A549 (cell line): ENCODE data around the gene SDF4. TPM values are rescaled to one million over a fixed set of nuclear protein-coding genes. Genes with fewer than 3 reads are reported as not detected.

Experiments used
- ATAC-seq, 2 experiments: fragments of 200-7000 bp in 1 of 2; fragments of >200 bp in 1 of 2; cut with Nextera tagmentation in 1 of 2; cut with Tn5 transposase in 1 of 2; 3 replicates each; pipeline versions ENCODE4 v1.8.0 to v1.9.1; 2018 to 2020; ENCODE audit warnings: mild to moderate bottlenecking in 1 of 2, moderate library complexity in 1 of 2
- CTCF ChIA-PET: fragments of 300-600 bp; sonication (Branson Sonifier 250); formaldehyde crosslinking; extraction: SDS; loops from one replicate; lab custom pipeline; 2021; ENCODE audit warnings: antibody characterized with exemption, inconsistent platforms; lab: Yijun Ruan, JAX
- POLR2A ChIA-PET: fragments of 350-600 bp; formaldehyde crosslinking; extraction: SDS; loops from one replicate; lab custom pipeline; 2021; ENCODE audit warnings: antibody characterized with exemption, inconsistent platforms; lab: Yijun Ruan, JAX
- DNase-seq, 2 experiments: peaks; one replicate each; pipeline versions ENCODE4 v3.0.0 to v3.0.0-alpha.2; 2011 to 2016; ENCODE audit warnings: low read depth in 1 of 2, low spot score in 1 of 2
- FAIRE-seq: peaks from 2 replicates; lab custom pipeline; 2011; peaks lifted over from hg19 to GRCh38; lab: Jason Lieb, UNC
- H3K27ac ChIP-seq, 2 experiments: fragments of >200 bp; sonication (Bioruptor Twin); formaldehyde crosslinking; 3 replicates each; pipeline ENCODE4 v1.5.1; 2016 to 2017
- H3K4me1 ChIP-seq: fragments of >200 bp; sonication (Bioruptor Twin); formaldehyde crosslinking; 3 replicates; pipeline ENCODE4 v1.6.1; 2016
- H3K4me2 ChIP-seq: fragments of >200 bp; sonication (Bioruptor Twin); formaldehyde crosslinking; 3 replicates; pipeline ENCODE4 v1.6.1; 2016
- H3K4me3 ChIP-seq: fragments of >200 bp; sonication (Bioruptor Twin); formaldehyde crosslinking; 3 replicates; pipeline ENCODE4 v1.5.1; 2016
- H3K9me3 ChIP-seq: fragments of >200 bp; sonication (Bioruptor Twin); formaldehyde crosslinking; 3 replicates; pipeline ENCODE4 v1.6.1; 2016
- CHD4 ChIP-seq: fragments of 200-600 bp; sonication (generic); IDR thresholded peaks from 2 replicates; pipeline ENCODE4 v1.6.1; 2016; ENCODE audit warnings: antibody characterized with exemption, mild to moderate bottlenecking, borderline replicate concordance
- HDAC2 ChIP-seq: fragments of 200-600 bp; sonication (generic); IDR thresholded peaks from 2 replicates; pipeline ENCODE4 v1.6.1; 2016
- HEYL ChIP-seq: fragments of 250-450 bp; sonication (Bioruptor Pico); IDR thresholded peaks from 2 replicates; pipeline ENCODE4 v1.8.0; 2021; ENCODE audit warnings: mild to moderate bottlenecking, moderate library complexity
- HOXB5 ChIP-seq: fragments of 250-450 bp; sonication (Bioruptor Pico); IDR thresholded peaks from 2 replicates; pipeline ENCODE4 v1.5.0; 2020; ENCODE audit warnings: mild to moderate bottlenecking, moderate library complexity
- KDM1A ChIP-seq: fragments of 200-600 bp; sonication (generic); IDR thresholded peaks from 2 replicates; pipeline ENCODE4 v1.6.1; 2016; ENCODE audit warnings: low read depth, mild to moderate bottlenecking
- MAFK ChIP-seq: fragments of 450-650 bp; IDR thresholded peaks from 2 replicates; pipeline ENCODE4 v1.6.1; 2014; ENCODE audit not compliant: partially characterized antibody
- MYC ChIP-seq: IDR thresholded peaks from 2 replicates; pipeline ENCODE4 v1.6.1; 2012; ENCODE audit warnings: mild to moderate bottlenecking, inconsistent platforms, low read length, improper control_type of control experiment, borderline replicate concordance
- PHF8 ChIP-seq: fragments of 200-600 bp; sonication (generic); IDR thresholded peaks from 2 replicates; pipeline ENCODE4 v1.6.1; 2016; ENCODE audit warnings: low read depth, mild to moderate bottlenecking, antibody characterized with exemption, moderate library complexity, borderline replicate concordance
- RARB ChIP-seq: fragments of 250-450 bp; sonication (Bioruptor Pico); IDR thresholded peaks from 2 replicates; pipeline ENCODE4 v1.8.0; 2021; ENCODE audit warnings: mild to moderate bottlenecking, moderate library complexity
- RCOR1 ChIP-seq: fragments of 150-350 bp; IDR thresholded peaks from 2 replicates; pipeline ENCODE4 v1.6.1; 2014; ENCODE audit warnings: antibody characterized with exemption, low read length, low read depth
- SREBF2 ChIP-seq: fragments of 450-650 bp; IDR thresholded peaks from 2 replicates; pipeline ENCODE4 v1.6.1; 2014; ENCODE audit warnings: mild to moderate bottlenecking, moderate library complexity
- TFCP2L1 ChIP-seq: fragments of 250-450 bp; sonication (Bioruptor Pico); IDR thresholded peaks from 2 replicates; pipeline ENCODE4 v1.5.0; 2021; ENCODE audit warnings: mild to moderate bottlenecking
- ZC3H11A ChIP-seq: fragments of 450-650 bp; IDR thresholded peaks from 2 replicates; pipeline ENCODE4 v1.6.1; 2014; ENCODE audit warnings: antibody characterized with exemption, mild to moderate bottlenecking
- ZFP36 ChIP-seq: fragments of 450-650 bp; IDR thresholded peaks from 2 replicates; pipeline ENCODE4 v1.6.1; 2014; ENCODE audit warnings: borderline replicate concordance; ENCODE audit not compliant: partially characterized antibody
- ZSCAN20 ChIP-seq: fragments of 250-450 bp; sonication (Bioruptor Pico); IDR thresholded peaks from 2 replicates; pipeline ENCODE4 v1.8.0; 2022; ENCODE audit warnings: mild to moderate bottlenecking, moderate library complexity
- WGBS: methylation state at CpG from one replicate; pipeline ENCODE4 v1.1.6; 2017; ENCODE audit errors: missing lambda C conversion rate; 5-methylcytosine and 5-hydroxymethylcytosine counted together
- polyA plus RNA-seq, 4 experiments: library from polyadenylated mRNA; depleted of rRNA in 3 of 4; stranded (reverse); fragments of >200 nt; fragmentation: RNase III in 1 of 4; extraction: RNeasy Plus Mini Kit Qiagen cat#74134 plus additional on column Dnase treatment in 1 of 4; gene quantifications; 2 replicates in 3 of 4; 3 replicates in 1 of 4; pipeline ENCODE4 v1.2.3, GENCODE V29; 2011 to 2017
- TF ChIP-seq, protein P1 (sequence below): fragments of 250-450 bp; sonication (Bioruptor Pico); IDR thresholded peaks from 2 replicates; pipeline ENCODE4 v1.5.0; 2020; ENCODE audit warnings: low read depth, mild to moderate bottlenecking, moderate library complexity
- TF ChIP-seq, protein P2 (sequence below): IDR thresholded peaks from 2 replicates; pipeline ENCODE4 v1.6.1; 2012
- TF ChIP-seq, protein P3 (sequence below): fragments of 200-600 bp; sonication (generic); IDR thresholded peaks from 2 replicates; pipeline ENCODE4 v1.6.1; 2016; ENCODE audit warnings: antibody characterized with exemption, mild to moderate bottlenecking, moderate library complexity
- TF ChIP-seq, protein P4 (sequence below): IDR thresholded peaks from 2 replicates; pipeline ENCODE4 v1.6.1; 2012; ENCODE audit warnings: low read depth, borderline replicate concordance
- TF ChIP-seq, protein P5 (sequence below): fragments of 150-350 bp; IDR thresholded peaks from 2 replicates; pipeline ENCODE4 v1.6.1; 2014; ENCODE audit warnings: low read depth, mild to moderate bottlenecking, low read length
- TF ChIP-seq, protein P6 (sequence below): IDR thresholded peaks from 2 replicates; pipeline ENCODE4 v1.6.1; 2012
- TF ChIP-seq, protein P7 (sequence below): fragments of 250-450 bp; sonication (Bioruptor Pico); IDR thresholded peaks from 2 replicates; pipeline ENCODE4 v1.5.0; 2021; ENCODE audit warnings: mild to moderate bottlenecking, moderate library complexity, borderline replicate concordance

SDF4 gene
- polyA plus RNA-seq, 2 of the 4 experiments (the other 2 are of a cell fraction) = 58.3 to 97.4 TPM

DNA sequence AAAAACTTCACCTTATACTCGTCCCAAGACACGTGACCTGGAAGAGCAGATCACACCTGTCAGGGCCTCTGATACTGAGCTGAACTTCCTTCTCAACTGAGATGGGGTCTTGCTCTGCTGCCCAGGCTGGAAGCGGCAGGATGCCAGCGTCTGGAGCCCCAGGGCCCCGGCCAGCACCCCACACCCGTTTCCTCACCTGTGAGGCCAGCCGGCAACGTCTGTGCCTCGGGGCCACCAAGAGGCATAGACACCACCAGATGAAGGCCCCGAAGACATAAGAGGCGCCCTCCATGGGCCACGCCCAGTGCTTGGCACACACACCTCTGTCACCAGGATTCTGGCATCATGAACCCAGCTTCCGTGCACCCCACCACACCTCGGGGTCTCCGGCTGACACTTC, 8.5 kb downstream of the SDF4 start:
- H3K27ac ChIP-seq = no peak overlapping the region
- H3K4me1 ChIP-seq = no peaks in the 10 kb centered on the region
- ChIA-PET POLR2A (no interaction called here), CTCF (interaction anchor here (0.9 to 1.7 kb wide), 2 partner anchors 101 to 102 kb away, joined by 4 read pairs; no protein-coding TSS in a partner anchor)
- no peak for DNase-seq
- no peak overlapping the region for H3K4me2 ChIP-seq
- H3K4me3 ChIP-seq = no peak overlapping the region
- no peak for ATAC-seq
- TF ChIP-seq MYC (no peak), SREBF2 (no peak), HDAC2 (no peak), ZFP36 (no peak), MAFK (no peak), ZSCAN20 (CRISPR knock-in tag) (no peak), KDM1A (no peak), RARB (CRISPR knock-in tag) (no peak), ZC3H11A (no peak), HOXB5 (CRISPR knock-in tag) (no peak), TFCP2L1 (CRISPR knock-in tag) (no peak), RCOR1 (no peak)
- TF ChIP-seq, protein P1, sequence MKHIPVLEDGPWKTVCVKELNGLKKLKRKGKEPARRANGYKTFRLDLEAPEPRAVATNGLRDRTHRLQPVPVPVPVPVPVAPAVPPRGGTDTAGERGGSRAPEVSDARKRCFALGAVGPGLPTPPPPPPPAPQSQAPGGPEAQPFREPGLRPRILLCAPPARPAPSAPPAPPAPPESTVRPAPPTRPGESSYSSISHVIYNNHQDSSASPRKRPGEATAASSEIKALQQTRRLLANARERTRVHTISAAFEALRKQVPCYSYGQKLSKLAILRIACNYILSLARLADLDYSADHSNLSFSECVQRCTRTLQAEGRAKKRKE (CRISPR knock-in tag) = no peak
- TF ChIP-seq, protein P2, sequence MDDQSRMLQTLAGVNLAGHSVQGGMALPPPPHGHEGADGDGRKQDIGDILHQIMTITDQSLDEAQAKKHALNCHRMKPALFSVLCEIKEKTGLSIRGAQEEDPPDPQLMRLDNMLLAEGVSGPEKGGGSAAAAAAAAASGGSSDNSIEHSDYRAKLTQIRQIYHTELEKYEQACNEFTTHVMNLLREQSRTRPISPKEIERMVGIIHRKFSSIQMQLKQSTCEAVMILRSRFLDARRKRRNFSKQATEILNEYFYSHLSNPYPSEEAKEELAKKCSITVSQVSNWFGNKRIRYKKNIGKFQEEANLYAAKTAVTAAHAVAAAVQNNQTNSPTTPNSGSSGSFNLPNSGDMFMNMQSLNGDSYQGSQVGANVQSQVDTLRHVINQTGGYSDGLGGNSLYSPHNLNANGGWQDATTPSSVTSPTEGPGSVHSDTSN = no peak
- TF ChIP-seq, protein P3, sequence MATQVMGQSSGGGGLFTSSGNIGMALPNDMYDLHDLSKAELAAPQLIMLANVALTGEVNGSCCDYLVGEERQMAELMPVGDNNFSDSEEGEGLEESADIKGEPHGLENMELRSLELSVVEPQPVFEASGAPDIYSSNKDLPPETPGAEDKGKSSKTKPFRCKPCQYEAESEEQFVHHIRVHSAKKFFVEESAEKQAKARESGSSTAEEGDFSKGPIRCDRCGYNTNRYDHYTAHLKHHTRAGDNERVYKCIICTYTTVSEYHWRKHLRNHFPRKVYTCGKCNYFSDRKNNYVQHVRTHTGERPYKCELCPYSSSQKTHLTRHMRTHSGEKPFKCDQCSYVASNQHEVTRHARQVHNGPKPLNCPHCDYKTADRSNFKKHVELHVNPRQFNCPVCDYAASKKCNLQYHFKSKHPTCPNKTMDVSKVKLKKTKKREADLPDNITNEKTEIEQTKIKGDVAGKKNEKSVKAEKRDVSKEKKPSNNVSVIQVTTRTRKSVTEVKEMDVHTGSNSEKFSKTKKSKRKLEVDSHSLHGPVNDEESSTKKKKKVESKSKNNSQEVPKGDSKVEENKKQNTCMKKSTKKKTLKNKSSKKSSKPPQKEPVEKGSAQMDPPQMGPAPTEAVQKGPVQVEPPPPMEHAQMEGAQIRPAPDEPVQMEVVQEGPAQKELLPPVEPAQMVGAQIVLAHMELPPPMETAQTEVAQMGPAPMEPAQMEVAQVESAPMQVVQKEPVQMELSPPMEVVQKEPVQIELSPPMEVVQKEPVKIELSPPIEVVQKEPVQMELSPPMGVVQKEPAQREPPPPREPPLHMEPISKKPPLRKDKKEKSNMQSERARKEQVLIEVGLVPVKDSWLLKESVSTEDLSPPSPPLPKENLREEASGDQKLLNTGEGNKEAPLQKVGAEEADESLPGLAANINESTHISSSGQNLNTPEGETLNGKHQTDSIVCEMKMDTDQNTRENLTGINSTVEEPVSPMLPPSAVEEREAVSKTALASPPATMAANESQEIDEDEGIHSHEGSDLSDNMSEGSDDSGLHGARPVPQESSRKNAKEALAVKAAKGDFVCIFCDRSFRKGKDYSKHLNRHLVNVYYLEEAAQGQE = no peak
- TF ChIP-seq, protein P4, sequence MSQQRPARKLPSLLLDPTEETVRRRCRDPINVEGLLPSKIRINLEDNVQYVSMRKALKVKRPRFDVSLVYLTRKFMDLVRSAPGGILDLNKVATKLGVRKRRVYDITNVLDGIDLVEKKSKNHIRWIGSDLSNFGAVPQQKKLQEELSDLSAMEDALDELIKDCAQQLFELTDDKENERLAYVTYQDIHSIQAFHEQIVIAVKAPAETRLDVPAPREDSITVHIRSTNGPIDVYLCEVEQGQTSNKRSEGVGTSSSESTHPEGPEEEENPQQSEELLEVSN = no peak
- TF ChIP-seq, protein P5, sequence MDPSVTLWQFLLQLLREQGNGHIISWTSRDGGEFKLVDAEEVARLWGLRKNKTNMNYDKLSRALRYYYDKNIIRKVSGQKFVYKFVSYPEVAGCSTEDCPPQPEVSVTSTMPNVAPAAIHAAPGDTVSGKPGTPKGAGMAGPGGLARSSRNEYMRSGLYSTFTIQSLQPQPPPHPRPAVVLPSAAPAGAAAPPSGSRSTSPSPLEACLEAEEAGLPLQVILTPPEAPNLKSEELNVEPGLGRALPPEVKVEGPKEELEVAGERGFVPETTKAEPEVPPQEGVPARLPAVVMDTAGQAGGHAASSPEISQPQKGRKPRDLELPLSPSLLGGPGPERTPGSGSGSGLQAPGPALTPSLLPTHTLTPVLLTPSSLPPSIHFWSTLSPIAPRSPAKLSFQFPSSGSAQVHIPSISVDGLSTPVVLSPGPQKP = no peak
- TF ChIP-seq, protein P6, sequence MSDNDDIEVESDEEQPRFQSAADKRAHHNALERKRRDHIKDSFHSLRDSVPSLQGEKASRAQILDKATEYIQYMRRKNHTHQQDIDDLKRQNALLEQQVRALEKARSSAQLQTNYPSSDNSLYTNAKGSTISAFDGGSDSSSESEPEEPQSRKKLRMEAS = no peak
- TF ChIP-seq, all 56 proteins: peak for 0
- 97% methylated on average over 6 of the region's 15 CpGs for WGBS
- no peak for FAIRE-seq
- H3K9me3 ChIP-seq = no peaks in the 10 kb centered on the region

DNA sequence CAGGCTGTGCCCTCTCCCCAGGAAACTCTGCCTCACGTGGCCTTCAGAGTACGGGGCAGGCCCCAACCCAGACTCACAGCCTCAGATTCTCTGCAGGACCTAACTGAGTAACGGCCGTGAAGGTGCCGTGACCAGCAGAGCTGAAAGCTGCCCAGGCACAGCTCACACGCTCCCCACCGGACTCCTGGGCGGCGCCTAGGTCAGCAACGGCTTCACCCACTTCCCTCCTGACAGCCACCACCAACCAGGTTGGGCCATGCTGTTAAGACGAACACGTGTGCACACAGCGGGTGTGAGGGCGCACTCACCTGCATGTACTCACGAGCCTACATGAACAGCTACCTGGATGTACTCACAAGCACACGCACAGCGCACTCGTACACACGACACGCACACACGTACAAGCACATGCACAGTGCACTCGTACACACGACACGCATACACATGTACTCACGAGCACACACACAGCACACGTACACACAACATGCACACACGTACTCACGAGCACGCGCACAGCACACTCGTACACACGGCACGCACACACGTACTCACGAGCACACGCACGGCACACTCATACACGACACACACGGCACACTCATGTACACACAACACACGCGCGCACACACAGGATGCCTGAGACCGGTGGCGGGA, 9.1 kb downstream of the SDF4 start:
- WGBS = 99% methylated on average over 32 of the region's 44 CpGs
- Histone ChIP-seq H3K4me1 (no peaks in the 10 kb centered on the region), H3K9me3 (no peaks in the 10 kb centered on the region), H3K4me3 (no peak overlapping the region), H3K27ac (no peak overlapping the region), H3K4me2 (no peak overlapping the region)
- no peak for ATAC-seq
- no peak for DNase-seq
- ChIA-PET POLR2A (no interaction called here), CTCF (interaction anchor here (0.9 to 1.7 kb wide), 2 partner anchors 100 to 101 kb away, joined by 4 read pairs; no protein-coding TSS in a partner anchor)
- FAIRE-seq = no peak
- no peak for TF ChIP-seq PHF8
- no peak for TF ChIP-seq RARB (CRISPR knock-in tag)
- TF ChIP-seq, protein P6 = no peak
- TF ChIP-seq, protein P7, sequence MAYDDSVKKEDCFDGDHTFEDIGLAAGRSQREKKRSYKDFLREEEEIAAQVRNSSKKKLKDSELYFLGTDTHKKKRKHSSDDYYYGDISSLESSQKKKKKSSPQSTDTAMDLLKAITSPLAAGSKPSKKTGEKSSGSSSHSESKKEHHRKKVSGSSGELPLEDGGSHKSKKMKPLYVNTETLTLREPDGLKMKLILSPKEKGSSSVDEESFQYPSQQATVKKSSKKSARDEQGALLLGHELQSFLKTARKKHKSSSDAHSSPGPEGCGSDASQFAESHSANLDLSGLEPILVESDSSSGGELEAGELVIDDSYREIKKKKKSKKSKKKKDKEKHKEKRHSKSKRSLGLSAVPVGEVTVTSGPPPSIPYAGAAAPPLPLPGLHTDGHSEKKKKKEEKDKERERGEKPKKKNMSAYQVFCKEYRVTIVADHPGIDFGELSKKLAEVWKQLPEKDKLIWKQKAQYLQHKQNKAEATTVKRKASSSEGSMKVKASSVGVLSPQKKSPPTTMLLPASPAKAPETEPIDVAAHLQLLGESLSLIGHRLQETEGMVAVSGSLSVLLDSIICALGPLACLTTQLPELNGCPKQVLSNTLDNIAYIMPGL (CRISPR knock-in tag) = no peak
- TF ChIP-seq HOXB5 (CRISPR knock-in tag) = no peak
- no peak for TF ChIP-seq CHD4
- no peak for TF ChIP-seq HEYL
